DND-41 (cell line): ENCODE results near the gene GRIN2A.

ENCODE experiments used
- ATAC-seq: fragments of 200-7000 bp; cut with Tn5 transposase; 3 replicates; pipeline ENCODE4 v1.9.1; 2021; ENCODE audit warnings: low read depth; ENCODE audit not compliant: insufficient read depth
- DNase-seq: peaks from one replicate; pipeline ENCODE4 v3.0.0-alpha.2; 2020
- H2AFZ ChIP-seq: 2 replicates; pipeline ENCODE4 v1.6.0; 2012; ENCODE audit warnings: low read depth, low read length
- H3K27ac ChIP-seq: 2 replicates; pipeline ENCODE4 v1.5.1; 2012; ENCODE audit warnings: low read length, inconsistent platforms
- H3K27me3 ChIP-seq: fragments of 200-600 bp; sonication (generic); 2 replicates; pipeline ENCODE4 v1.6.0; 2012; ENCODE audit warnings: low read length, mild to moderate bottlenecking, inconsistent platforms; ENCODE audit not compliant: insufficient read depth, poor library complexity
- H3K36me3 ChIP-seq: 2 replicates; pipeline ENCODE4 v1.5.1; 2012; ENCODE audit warnings: low read length, inconsistent platforms; ENCODE audit not compliant: insufficient read depth
- H3K4me1 ChIP-seq: 2 replicates; pipeline ENCODE4 v1.5.1; 2012; ENCODE audit warnings: mild to moderate bottlenecking, low read length; ENCODE audit not compliant: insufficient read depth
- H3K4me2 ChIP-seq: 2 replicates; pipeline ENCODE4 v1.6.0; 2012; ENCODE audit warnings: mild to moderate bottlenecking, moderate library complexity, low read length, inconsistent platforms; ENCODE audit not compliant: insufficient read depth
- H3K4me3 ChIP-seq, 2 experiments: fragments of 200-600 bp in 1 of 2; shearing (Covaris generic) in 1 of 2; 2 replicates each; pipeline ENCODE4 v1.5.1; 2012 to 2016; ENCODE audit warnings: inconsistent platforms in 2 of 2, low read length in 2 of 2, mild to moderate bottlenecking in 2 of 2, low read depth in 1 of 2, moderate library complexity in 1 of 2
- H3K79me2 ChIP-seq: 2 replicates; pipeline ENCODE4 v1.6.0; 2012; ENCODE audit warnings: low read length, inconsistent platforms; ENCODE audit not compliant: insufficient read depth
- H3K9ac ChIP-seq: 2 replicates; pipeline ENCODE4 v1.6.0; 2012; ENCODE audit warnings: low read depth, mild to moderate bottlenecking, inconsistent platforms, low read length, moderate library complexity
- H3K9me3 ChIP-seq: 2 replicates; pipeline ENCODE4 v1.5.1; 2012; ENCODE audit warnings: low read length, moderate library complexity, mild to moderate bottlenecking, inconsistent platforms; ENCODE audit not compliant: insufficient read depth, severe bottlenecking
- H4K20me1 ChIP-seq: 2 replicates; pipeline ENCODE4 v1.6.0; 2012; ENCODE audit warnings: low read length; ENCODE audit not compliant: insufficient read depth
- CTCF ChIP-seq: IDR thresholded peaks from 2 replicates; pipeline ENCODE4 v1.5.1; 2012; ENCODE audit warnings: borderline replicate concordance, low read length, moderate library complexity, mild to moderate bottlenecking; ENCODE audit not compliant: poor library complexity, severe bottlenecking; ENCODE audit errors: extremely low read depth
- EZH2 ChIP-seq: IDR thresholded peaks from 3 replicates; pipeline ENCODE4 v1.6.1; 2012; ENCODE audit warnings: borderline replicate concordance, low read depth, mild to moderate bottlenecking, moderate library complexity, low read length, inconsistent platforms; ENCODE audit not compliant: severe bottlenecking

GRIN2A gene

DNA sequence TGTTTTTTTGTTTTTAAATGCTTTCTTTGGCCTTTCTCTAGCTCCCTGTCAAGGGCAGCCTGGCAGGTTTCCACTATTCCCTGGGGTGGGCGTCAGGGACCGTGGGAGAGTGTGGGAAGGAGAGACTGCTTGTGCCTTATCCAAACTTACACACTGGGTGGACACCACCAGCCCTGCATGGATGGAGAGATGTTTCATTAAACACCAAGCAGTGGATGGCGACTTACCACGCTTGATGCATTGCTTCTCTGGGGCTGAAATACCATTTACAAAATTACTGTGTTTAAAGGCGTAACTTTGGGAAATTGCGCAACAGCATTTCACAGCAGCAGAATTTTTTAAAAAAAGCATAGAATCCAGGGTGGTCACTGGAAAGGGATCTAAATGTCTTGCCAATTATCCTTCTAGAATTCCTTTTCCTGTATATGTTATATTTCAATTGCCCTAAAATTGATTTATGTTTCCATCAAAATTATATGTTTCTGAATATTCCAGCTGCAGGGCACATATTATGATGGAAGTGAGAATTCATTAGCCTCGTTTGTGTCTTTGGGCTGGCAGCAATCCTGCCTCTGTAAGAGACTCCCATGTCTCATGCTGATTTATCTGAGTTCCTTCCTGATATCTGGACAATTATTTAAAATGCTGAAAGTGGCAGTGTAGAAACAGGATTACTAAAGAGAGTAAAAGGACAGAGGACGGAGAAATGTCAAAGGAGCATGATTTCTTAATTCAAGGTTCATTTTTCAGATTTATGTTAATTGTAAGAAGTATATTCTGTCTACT is 247.3 kb downstream of the GRIN2A start:
- H3K4me2 ChIP-seq: no peak overlapping the region
- no peaks in the 10 kb centered on the region for H3K9me3 ChIP-seq
- TF ChIP-seq CTCF (no peak), EZH2 (no peak)
- H2AFZ ChIP-seq: no peak overlapping the region
- DNase-seq (no peak), ATAC-seq (no peak)
- H3K27me3 ChIP-seq: peaks cover 2% of the 10 kb centered on the region
- H3K4me3 ChIP-seq: no peak overlapping the region
- H3K27ac ChIP-seq: no peak overlapping the region
- H3K4me1 ChIP-seq: no peaks in the 10 kb centered on the region
- no peak overlapping the region for H3K9ac ChIP-seq
- H3K79me2 ChIP-seq: no peaks in the 10 kb centered on the region
- no peaks in the 10 kb centered on the region for H3K36me3 ChIP-seq
- H4K20me1 ChIP-seq: no peaks in the 10 kb centered on the region

DNA sequence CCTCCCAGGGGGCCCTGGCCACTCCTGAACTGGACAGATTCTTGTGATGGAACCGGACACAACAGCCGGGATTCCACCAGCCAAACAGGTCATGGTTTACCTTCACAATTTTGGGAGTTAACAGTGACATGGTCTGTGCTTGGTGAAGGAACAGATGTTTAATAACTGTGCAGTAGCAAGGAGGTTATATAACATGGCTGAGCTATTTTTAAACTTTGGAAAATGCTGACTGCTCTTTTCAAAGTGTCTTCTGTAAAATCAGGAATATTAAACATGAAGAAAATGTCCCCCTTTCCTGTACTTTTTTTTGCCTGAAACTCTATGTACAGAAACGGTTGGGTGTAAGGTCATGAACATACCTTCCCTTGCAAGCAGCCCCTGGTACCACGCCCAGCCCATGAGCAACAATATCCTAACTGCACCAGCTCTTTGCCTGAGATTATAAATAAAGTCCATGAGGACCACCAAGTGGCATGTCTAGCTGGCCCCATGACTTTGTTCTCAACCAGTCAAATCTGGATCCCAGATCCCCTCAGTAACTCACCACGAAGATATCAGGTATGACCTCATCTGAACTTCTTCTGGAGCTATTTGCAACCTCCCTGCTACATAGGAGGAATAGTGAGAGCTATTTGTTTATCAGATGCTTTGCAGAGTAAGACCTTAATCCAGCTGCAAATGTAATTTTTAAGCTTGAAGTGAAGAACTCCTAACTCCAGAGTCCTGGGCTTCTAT is 249.1 kb downstream of the GRIN2A start:
- no peak overlapping the region for H3K9ac ChIP-seq
- H4K20me1 ChIP-seq: no peaks in the 10 kb centered on the region
- no peaks in the 10 kb centered on the region for H3K79me2 ChIP-seq
- H3K4me1 ChIP-seq: no peaks in the 10 kb centered on the region
- DNase-seq (no peak), ATAC-seq (no peak)
- TF ChIP-seq CTCF: no peak
- TF ChIP-seq EZH2: no peak
- H3K27me3 ChIP-seq: peaks cover 2% of the 10 kb centered on the region
- H3K4me3 ChIP-seq: no peak overlapping the region
- no peak overlapping the region for H3K27ac ChIP-seq
- no peak overlapping the region for H3K4me2 ChIP-seq
- no peaks in the 10 kb centered on the region for H3K36me3 ChIP-seq
- no peaks in the 10 kb centered on the region for H3K9me3 ChIP-seq
- H2AFZ ChIP-seq: no peak overlapping the region

DNA sequence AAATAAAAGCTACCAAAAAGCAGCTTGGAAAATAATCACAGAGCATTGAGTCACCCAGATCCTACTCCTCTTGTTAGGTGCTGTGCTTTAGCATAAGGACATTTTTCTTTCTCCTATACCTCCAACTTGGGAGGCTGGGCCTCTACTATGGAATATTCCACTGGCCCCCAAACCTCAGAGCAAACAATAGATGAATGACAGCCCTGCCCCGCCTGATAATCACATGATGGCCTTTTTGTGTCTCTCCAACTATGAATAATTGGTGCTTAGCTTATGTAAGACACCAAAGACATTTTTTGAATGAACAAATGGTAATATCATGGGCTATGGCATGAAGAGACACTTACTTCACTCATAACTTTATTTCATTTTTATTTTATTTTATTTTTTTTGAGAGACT is 250.2 kb downstream of the GRIN2A start:
- H4K20me1 ChIP-seq: no peaks in the 10 kb centered on the region
- no peak for DNase-seq
- H2AFZ ChIP-seq: no peak overlapping the region
- no peak overlapping the region for H3K4me2 ChIP-seq
- H3K4me1 ChIP-seq: no peaks in the 10 kb centered on the region
- TF ChIP-seq CTCF: no peak
- no peak for TF ChIP-seq EZH2
- H3K27ac ChIP-seq: no peak overlapping the region
- ATAC-seq: no peak
- no peaks in the 10 kb centered on the region for H3K9me3 ChIP-seq
- no peaks in the 10 kb centered on the region for H3K79me2 ChIP-seq
- H3K9ac ChIP-seq: no peak overlapping the region
- H3K36me3 ChIP-seq: no peaks in the 10 kb centered on the region
- H3K4me3 ChIP-seq: no peak overlapping the region
- H3K27me3 ChIP-seq: peaks cover 2% of the 10 kb centered on the region
